Stimulated activated naive CD8-positive, alpha-beta T cell treated with anti-CD3 and anti-CD28 coated beads, Interleukin-15, amount 100 ng/mL, for 72 hours (primary cell): ENCODE data around the gene NAB1.
"Not testable (repeated sequence)": the region's sequence is repeated elsewhere in the genome, so short reads cannot be mapped to it uniquely, and the experiment has no call there.

Experiments used
- ATAC-seq: fragments of 150-1000 bp; cut with Tn5 transposase; 2 replicates; pipeline ENCODE4 v1.10.0; 2021; ENCODE audit warnings: mild to moderate bottlenecking, moderate library complexity
- DNase-seq, 2 donors: peaks; one replicate each; pipeline ENCODE4 v3.0.0; 2021 to 2022
- H3K27ac Mint-ChIP-seq, 2 donors: one replicate each; pipeline ENCODE4 v1.8.0; 2022; ENCODE audit warnings: mild to moderate bottlenecking in 2 of 2, mixed read lengths in 2 of 2, moderate library complexity in 2 of 2
- H3K27me3 Mint-ChIP-seq: one replicate; pipeline ENCODE4 v1.8.0; 2022; ENCODE audit warnings: mixed read lengths
- H3K4me1 Mint-ChIP-seq: one replicate; pipeline ENCODE4 v1.8.0; 2022; ENCODE audit warnings: mild to moderate bottlenecking, mixed read lengths
- H3K4me3 Mint-ChIP-seq, 2 donors: one replicate each; pipeline ENCODE4 v1.8.0; 2022; ENCODE audit warnings: mild to moderate bottlenecking in 2 of 2, mixed read lengths in 2 of 2, moderate library complexity in 1 of 2
- H3K9me3 Mint-ChIP-seq, 2 donors: one replicate each; pipeline ENCODE4 v1.8.0; 2022; ENCODE audit warnings: mixed read lengths in 2 of 2

Gene NAB1

GRCh38 chr2:190707726-190708125 lies 58.8 kb downstream of the NAB1 start:
- ATAC-seq (peak; percentile 60), DNase-seq (no peak)
- no peak overlapping the region for H3K4me3 Mint-ChIP-seq
- peaks cover 6% of the 10 kb centered on the region for H3K4me1 Mint-ChIP-seq
- H3K9me3 Mint-ChIP-seq, result peaks cover 5 to 7% of the 10 kb centered on the region in 2 donors
- peaks cover 7% of the 10 kb centered on the region for H3K27me3 Mint-ChIP-seq
- no peak overlapping the region for H3K27ac Mint-ChIP-seq

- not testable (repeated sequence) for H3K27ac Mint-ChIP-seq
These were observed 59.8 kb downstream of the NAB1 start for GRCh38 chr2:190708650-190709049.

GRCh38 chr2:190711069-190711468 lies 62.2 kb downstream of the NAB1 start:
- H3K4me1 Mint-ChIP-seq, result peaks cover 14% of the 10 kb centered on the region
- no peak for ATAC-seq
- peaks cover 7% of the 10 kb centered on the region in 2 donors for H3K9me3 Mint-ChIP-seq
- no peak for DNase-seq
- H3K27ac Mint-ChIP-seq, result peak overlapping the region in 1 of 2 donors; percentile 63
- H3K27me3 Mint-ChIP-seq, result no peaks in the 10 kb centered on the region
- no peak overlapping the region for H3K4me3 Mint-ChIP-seq

More at GRCh38 chr2:190708650-190709049, 59.8 kb downstream of the NAB1 start:
- DNase-seq, H3K4me3 Mint-ChIP-seq, H3K27me3 Mint-ChIP-seq, H3K9me3 Mint-ChIP-seq, ATAC-seq: not testable (repeated sequence)
- peaks cover 10% of the 10 kb centered on the region for H3K4me1 Mint-ChIP-seq

- Mint-ChIP-seq H3K4me1 (peaks cover 23% of the 10 kb centered on the region), H3K27ac (no peak overlapping the region), H3K27me3 (no peaks in the 10 kb centered on the region), H3K4me3 (no peak overlapping the region), H3K9me3 (peaks cover 3 to 7% of the 10 kb centered on the region in 2 donors)
- ATAC-seq, result no peak
- DNase-seq, result no peak
These were observed 64.6 kb downstream of the NAB1 start for GRCh38 chr2:190713471-190713870.

- no peak for DNase-seq
- peaks cover 0 to 4% of the 10 kb centered on the region in 2 donors for H3K9me3 Mint-ChIP-seq
- no peaks in the 10 kb centered on the region for H3K27me3 Mint-ChIP-seq
- H3K4me1 Mint-ChIP-seq, result peaks cover 38% of the 10 kb centered on the region
- no peak for ATAC-seq
- no peak overlapping the region for H3K27ac Mint-ChIP-seq
- no peak overlapping the region for H3K4me3 Mint-ChIP-seq
These were observed 66.1 kb downstream of the NAB1 start for GRCh38 chr2:190714958-190715357.

GRCh38 chr2:190716176-190716807 lies 67.4 kb downstream of the NAB1 start:
- DNase-seq (no peak), ATAC-seq (no peak)
- Mint-ChIP-seq H3K27me3 (no peaks in the 10 kb centered on the region), H3K9me3 (peaks cover 0 to 4% of the 10 kb centered on the region in 2 donors), H3K4me1 (peaks cover 51% of the 10 kb centered on the region), H3K27ac (no peak overlapping the region), H3K4me3 (no peak overlapping the region)

GRCh38 chr2:190717306-190717705 lies 68.4 kb downstream of the NAB1 start:
- no peak for ATAC-seq
- Mint-ChIP-seq H3K4me1 (peaks cover 62% of the 10 kb centered on the region), H3K27ac (peak overlapping the region; percentile 55 to 66), H3K27me3 (no peaks in the 10 kb centered on the region), H3K4me3 (peak overlapping the region in 1 of 2 donors; percentile 33), H3K9me3 (peaks cover 0 to 4% of the 10 kb centered on the region in 2 donors)
- no peak for DNase-seq

GRCh38 chr2:190717764-190718651 lies 69.1 kb downstream of the NAB1 start:
- H3K4me1 Mint-ChIP-seq, result peaks cover 69% of the 10 kb centered on the region
- ATAC-seq (no peak), DNase-seq (no peak)
- peak overlapping the region; percentile 74 to 82 for H3K27ac Mint-ChIP-seq
- H3K9me3 Mint-ChIP-seq, result peaks cover 0 to 4% of the 10 kb centered on the region in 2 donors
- H3K4me3 Mint-ChIP-seq, result peak overlapping the region; percentile 56 to 70
- no peaks in the 10 kb centered on the region for H3K27me3 Mint-ChIP-seq

- ATAC-seq (peak; percentile 73), DNase-seq (peak; percentile 53 to 73)
- H3K27me3 Mint-ChIP-seq, result no peaks in the 10 kb centered on the region
- H3K4me3 Mint-ChIP-seq, result peak overlapping the region; percentile 56 to 70
- H3K9me3 Mint-ChIP-seq, result peaks cover 0 to 4% of the 10 kb centered on the region in 2 donors
- peaks cover 71% of the 10 kb centered on the region for H3K4me1 Mint-ChIP-seq
- H3K27ac Mint-ChIP-seq, result peak overlapping the region; percentile 74 to 82
These were observed 70.0 kb downstream of the NAB1 start for GRCh38 chr2:190718652-190719526.

- DNase-seq (no peak), ATAC-seq (no peak)
- Mint-ChIP-seq H3K27me3 (no peaks in the 10 kb centered on the region), H3K27ac (no peak overlapping the region), H3K9me3 (peaks cover 0 to 4% of the 10 kb centered on the region in 2 donors), H3K4me1 (peaks cover 69% of the 10 kb centered on the region), H3K4me3 (no peak overlapping the region)
These were observed 71.4 kb downstream of the NAB1 start for GRCh38 chr2:190720276-190720675.

- DNase-seq (no peak), ATAC-seq (no peak)
- Mint-ChIP-seq H3K27me3 (no peaks in the 10 kb centered on the region), H3K4me3 (no peak overlapping the region), H3K9me3 (peaks cover 0 to 4% of the 10 kb centered on the region in 2 donors), H3K4me1 (peaks cover 69% of the 10 kb centered on the region), H3K27ac (no peak overlapping the region)
These were observed 71.8 kb downstream of the NAB1 start for GRCh38 chr2:190720691-190721090.

GRCh38 chr2:190722061-190722759 lies 73.3 kb downstream of the NAB1 start:
- H3K4me3 Mint-ChIP-seq, result peak overlapping the region; percentile 55 to 59
- peak overlapping the region; percentile 92 to 97 for H3K27ac Mint-ChIP-seq
- DNase-seq (peak; percentile 44 to 47), ATAC-seq (peak; percentile 84)
- no peaks in the 10 kb centered on the region for H3K9me3 Mint-ChIP-seq
- H3K27me3 Mint-ChIP-seq, result no peaks in the 10 kb centered on the region
- H3K4me1 Mint-ChIP-seq, result peaks cover 66% of the 10 kb centered on the region

- peak overlapping the region; percentile 92 to 97 for H3K27ac Mint-ChIP-seq
- no peaks in the 10 kb centered on the region for H3K9me3 Mint-ChIP-seq
- peaks cover 60% of the 10 kb centered on the region for H3K4me1 Mint-ChIP-seq
- H3K4me3 Mint-ChIP-seq, result peak overlapping the region; percentile 55 to 59
- DNase-seq, result peak; percentile 36 to 39
- H3K27me3 Mint-ChIP-seq, result no peaks in the 10 kb centered on the region
- ATAC-seq, result peak; percentile 61
These were observed 74.0 kb downstream of the NAB1 start for GRCh38 chr2:190722835-190723234.

GRCh38 chr2:190723397-190724090 lies 74.7 kb downstream of the NAB1 start:
- Mint-ChIP-seq H3K27me3 (no peaks in the 10 kb centered on the region), H3K4me3 (peak overlapping the region; percentile 55 to 59), H3K4me1 (peaks cover 53% of the 10 kb centered on the region), H3K9me3 (peaks cover 0 to 3% of the 10 kb centered on the region in 2 donors), H3K27ac (peak overlapping the region; percentile 56 to 97)
- DNase-seq, result no peak
- no peak for ATAC-seq
